Sigmoid colon (tissue), 4 donors: Measurements from ENCODE around the gene ZFAND2B.
A peak's percentile ranks its signal among the peaks of the same experiment; 100 is the strongest.

Source experiments
- CTCF ChIP-seq, 4 experiments: fragments of 450-650 bp in 3 of 4; fragments of 200-600 bp in 1 of 4; IDR thresholded peaks; one replicate each; pipeline ENCODE4 v1.5.1; 2016 to 2019; ENCODE audit warnings: antibody characterized with exemption in 4 of 4, mild to moderate bottlenecking in 3 of 4, moderate library complexity in 2 of 4
- EP300 ChIP-seq, 4 donors: sonication (generic); formaldehyde crosslinking; IDR thresholded peaks; one replicate each; pipeline ENCODE4 v1.6.1; 2017; ENCODE audit warnings: antibody characterized with exemption in 4 of 4

DNA sequence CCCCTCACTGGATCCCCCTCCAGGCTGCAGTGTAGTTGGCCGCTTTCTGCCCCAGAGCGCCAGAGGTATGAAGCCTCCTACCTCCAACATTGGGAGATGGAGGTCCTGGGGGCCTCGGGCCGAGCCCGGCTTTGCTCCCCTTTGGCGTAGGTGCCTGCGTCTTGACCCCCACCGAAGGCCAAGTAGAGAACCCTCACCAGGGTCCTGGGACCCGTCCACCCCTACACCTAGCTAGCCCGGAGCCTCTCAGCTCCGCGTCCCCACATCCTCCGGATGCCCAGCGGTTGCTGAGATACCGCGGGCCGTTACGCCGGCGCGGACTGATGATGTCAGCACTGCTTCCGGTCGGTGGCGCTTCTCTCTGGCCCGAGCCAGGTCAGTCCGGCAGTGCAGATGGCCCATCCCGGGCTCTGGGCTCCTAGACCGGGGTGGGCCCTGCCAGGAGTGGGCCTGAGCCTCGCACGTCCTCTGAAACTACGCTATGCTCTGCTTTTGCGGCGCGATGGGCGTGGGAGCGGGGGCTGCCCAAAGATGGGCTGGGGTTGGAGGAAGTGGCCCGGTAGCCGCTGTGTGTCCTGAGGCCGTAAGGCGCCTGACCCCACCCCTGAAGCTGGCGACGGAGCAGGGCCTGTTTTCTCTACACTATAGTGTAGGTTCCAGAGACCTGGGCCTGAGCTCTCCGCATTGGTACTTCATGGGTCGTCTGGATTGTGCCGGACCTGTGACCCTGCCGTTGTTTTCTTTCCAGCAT is 38.7 kb downstream of the ZFAND2B start, which contains the start of the genes GLB1L and STK16:
- no peak for TF ChIP-seq CTCF (IDR thresholded peaks at IDR 0.05)
- TF ChIP-seq EP300 (IDR thresholded peaks at IDR 0.05): peak in 1 of 4 donors; percentile 59
